Measurements from ENCODE around the gene CNNM3.

CNNM3 gene

GRCh38 chr2:96877042-96877451 is 61.0 kb downstream of the CNNM3 start:
- no peak for DNase-seq (ENCODE audit: low read depth in 2 of 2)

GRCh38 chr2:96877631-96878092 is 61.6 kb downstream of the CNNM3 start:
- DNase-seq (ENCODE audit: low read depth in 2 of 2): no peak

- no peak for DNase-seq (ENCODE audit: low read depth in 2 of 2)
Observed at GRCh38 chr2:96878171-96878570, 62.1 kb downstream of the CNNM3 start.

- no peak for DNase-seq (ENCODE audit: low read depth in 2 of 2)
Observed at GRCh38 chr2:96878796-96879544, 62.9 kb downstream of the CNNM3 start.

- no peak for DNase-seq (ENCODE audit: low read depth in 2 of 2)
Observed at GRCh38 chr2:96879545-96880040, 63.5 kb downstream of the CNNM3 start.

- DNase-seq (ENCODE audit: low read depth in 2 of 2): no peak
Observed at GRCh38 chr2:96880891-96881273, 64.8 kb downstream of the CNNM3 start.

- no peak for DNase-seq (ENCODE audit: low read depth in 2 of 2)
Observed at GRCh38 chr2:96881349-96882195, 65.5 kb downstream of the CNNM3 start.

GRCh38 chr2:96882230-96882629 is 66.2 kb downstream of the CNNM3 start:
- no peak for DNase-seq (ENCODE audit: low read depth in 2 of 2)

GRCh38 chr2:96882906-96883305 is 66.8 kb downstream of the CNNM3 start:
- DNase-seq (ENCODE audit: low read depth in 2 of 2): no peak

GRCh38 chr2:96883306-96883705 is 67.2 kb downstream of the CNNM3 start:
- no peak for DNase-seq (ENCODE audit: low read depth in 2 of 2)

Data from stimulated activated CD4-positive, alpha-beta T cell treated with anti-CD3 and anti-CD28 coated beads, Interleukin-4, amount 100 ng/mL, for 48 hours (primary cell).